Tibial artery (tissue), 4 donors: ENCODE results near the gene EXOSC7.

Experiments
- DNase-seq, 2 donors: peaks; one replicate each; pipeline ENCODE4 v3.0.0-alpha.2; 2019
- H3K27ac ChIP-seq, 2 donors: fragments of 200-600 bp; sonication (generic) in 1 of 2; 1 replicate in 1 of 2; 2 replicates in 1 of 2; pipeline ENCODE4 v1.5.1; 2018 to 2019; ENCODE audit warnings: mild to moderate bottlenecking in 1 of 2
- H3K27me3 ChIP-seq, 2 donors: fragments of 200-600 bp; sonication (generic) in 1 of 2; one replicate each; pipeline versions ENCODE4 v1.5.1 to v1.6.0; 2016 to 2019
- H3K36me3 ChIP-seq, 3 donors: fragments of 200-600 bp; sonication (generic) in 2 of 3; one replicate each; pipeline ENCODE4 v1.5.1; 2016 to 2019; ENCODE audit warnings: mild to moderate bottlenecking in 2 of 3
- H3K4me1 ChIP-seq, 4 donors: fragments of 200-600 bp; sonication (generic) in 2 of 4; 1 replicate in 3 of 4; 2 replicates in 1 of 4; pipeline ENCODE4 v1.5.1; 2016 to 2019
- H3K4me3 ChIP-seq, 2 donors: fragments of 200-600 bp; sonication (generic) in 1 of 2; 1 replicate in 1 of 2; 2 replicates in 1 of 2; pipeline ENCODE4 v1.5.1; 2018 to 2019; ENCODE audit warnings: mild to moderate bottlenecking in 2 of 2
- H3K9me3 ChIP-seq, 3 donors: fragments of 200-600 bp; sonication (generic) in 1 of 3; one replicate each; pipeline ENCODE4 v1.5.1; 2016 to 2019
- intact Hi-C: fragments of 100-400 bp; cut with DNase I; formaldehyde crosslinking; loops from one replicate; pipeline ENCODE4 v1.15.0; 2023; ENCODE audit warnings: low total_unique reads
- TF ChIP-seq, protein P1 (sequence below), 2 experiments: fragments of 200-600 bp in 1 of 2; fragments of 450-650 bp in 1 of 2; IDR thresholded peaks; one replicate each; pipeline ENCODE4 v1.5.1; 2017 to 2019; ENCODE audit warnings: antibody characterized with exemption in 2 of 2, mild to moderate bottlenecking in 1 of 2, moderate library complexity in 1 of 2

Gene EXOSC7

DNA sequence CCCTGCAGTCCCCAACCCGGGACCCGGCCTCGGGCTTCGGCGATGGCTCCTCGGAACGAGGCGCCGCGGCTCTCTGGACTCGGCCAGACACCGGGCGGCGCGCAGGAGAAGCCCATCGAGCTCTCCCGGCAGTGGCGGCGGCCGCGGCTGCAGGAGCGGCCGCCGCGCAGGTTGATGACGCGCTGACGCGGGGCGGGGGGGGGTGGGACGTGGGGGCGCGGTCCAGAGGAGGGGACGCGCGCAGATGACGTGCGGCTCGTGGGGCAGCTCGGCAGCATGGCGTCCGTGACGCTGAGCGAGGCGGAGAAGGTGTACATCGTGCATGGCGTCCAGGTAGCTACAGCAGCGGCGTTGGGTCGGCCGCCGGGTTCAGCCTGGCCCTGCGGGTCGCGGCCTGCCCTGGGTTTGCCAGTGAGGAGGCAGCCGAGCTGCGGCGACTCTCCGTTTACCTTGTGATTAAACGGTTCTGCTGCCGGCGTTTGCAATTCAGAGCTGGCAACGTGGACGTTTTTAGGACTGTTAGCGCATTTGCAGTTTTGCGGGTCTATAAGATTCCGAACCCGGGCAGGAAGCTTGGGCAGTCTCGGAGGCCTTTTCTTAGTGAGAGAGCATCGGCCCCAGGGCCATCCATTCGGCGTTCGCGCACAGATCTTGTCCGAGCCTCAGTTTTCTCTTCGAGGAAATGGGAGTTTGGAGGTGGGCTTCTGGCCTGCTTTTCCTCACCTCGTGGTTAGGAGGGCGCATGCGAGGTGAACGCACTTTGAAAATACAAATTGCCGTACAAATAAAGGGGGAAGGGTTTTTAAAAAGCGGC, at the start of gene EXOSC7, which contains the start of gene ZDHHC3:
Gene EXOSC7 (plus strand): TSS at position 243 of the 814 bp plus-strand sequence. CDS start 34 bp downstream, at position 277.
Gene ZDHHC3 (minus strand): TSS at position 173 of the 814 bp plus-strand sequence. CDS start 16,738 bp downstream, outside the sequence.
- Histone ChIP-seq H3K4me1 (peaks cover 0 to 43% (median 22%) of the 10 kb centered on the region in 4 donors), H3K27ac (peak within 1 kb of the TSS; percentile 83), H3K27me3 (no peaks in the 10 kb centered on the region), H3K9me3 (no peaks in the 10 kb centered on the region), H3K4me3 (peak within 1 kb of the TSS; percentile 72 to 84), H3K36me3 (no peaks in the 10 kb centered on the region)
- peak; percentile 81 to 90 for DNase-seq
- TF ChIP-seq, protein P1, sequence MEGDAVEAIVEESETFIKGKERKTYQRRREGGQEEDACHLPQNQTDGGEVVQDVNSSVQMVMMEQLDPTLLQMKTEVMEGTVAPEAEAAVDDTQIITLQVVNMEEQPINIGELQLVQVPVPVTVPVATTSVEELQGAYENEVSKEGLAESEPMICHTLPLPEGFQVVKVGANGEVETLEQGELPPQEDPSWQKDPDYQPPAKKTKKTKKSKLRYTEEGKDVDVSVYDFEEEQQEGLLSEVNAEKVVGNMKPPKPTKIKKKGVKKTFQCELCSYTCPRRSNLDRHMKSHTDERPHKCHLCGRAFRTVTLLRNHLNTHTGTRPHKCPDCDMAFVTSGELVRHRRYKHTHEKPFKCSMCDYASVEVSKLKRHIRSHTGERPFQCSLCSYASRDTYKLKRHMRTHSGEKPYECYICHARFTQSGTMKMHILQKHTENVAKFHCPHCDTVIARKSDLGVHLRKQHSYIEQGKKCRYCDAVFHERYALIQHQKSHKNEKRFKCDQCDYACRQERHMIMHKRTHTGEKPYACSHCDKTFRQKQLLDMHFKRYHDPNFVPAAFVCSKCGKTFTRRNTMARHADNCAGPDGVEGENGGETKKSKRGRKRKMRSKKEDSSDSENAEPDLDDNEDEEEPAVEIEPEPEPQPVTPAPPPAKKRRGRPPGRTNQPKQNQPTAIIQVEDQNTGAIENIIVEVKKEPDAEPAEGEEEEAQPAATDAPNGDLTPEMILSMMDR (IDR thresholded peaks at IDR 0.05): no peak
- intact Hi-C loops: loop anchor here (5.0 kb wide), 1 partner anchor 214 kb away; the partner anchor contains the start of genes KIAA1143 and KIF15

DNA sequence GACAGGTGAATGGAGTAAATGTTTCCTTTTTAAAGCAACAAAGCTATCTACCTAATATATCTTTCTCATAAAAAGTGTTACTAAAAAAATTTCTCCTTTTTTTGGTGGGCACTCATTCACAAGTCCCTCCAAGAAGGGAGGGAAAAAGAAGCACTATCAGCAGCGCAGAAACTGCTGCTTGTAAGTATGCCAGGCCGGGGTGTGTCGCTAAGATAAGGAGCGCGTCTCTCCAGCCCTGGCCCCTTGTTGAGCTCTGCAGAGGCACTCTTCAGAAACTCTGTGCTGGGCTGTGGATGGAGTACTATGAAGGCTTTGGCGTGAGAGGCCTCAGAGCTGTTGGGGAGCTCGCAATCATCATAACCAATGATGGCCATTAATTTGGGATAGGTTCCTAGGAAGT, 49.1 kb upstream of the EXOSC7 start:
- TF ChIP-seq, protein P1 (IDR thresholded peaks at IDR 0.05): no peak
- no peak for DNase-seq
- H3K27me3 ChIP-seq: no peaks in the 10 kb centered on the region
- no peaks in the 10 kb centered on the region for H3K4me1 ChIP-seq
- H3K9me3 ChIP-seq: no peaks in the 10 kb centered on the region
- no peak overlapping the region for H3K4me3 ChIP-seq
- intact Hi-C loops: no loop called here
- H3K27ac ChIP-seq: no peak overlapping the region
- H3K36me3 ChIP-seq: peaks cover 13 to 84% (median 66%) of the 10 kb centered on the region in 3 donors

DNA sequence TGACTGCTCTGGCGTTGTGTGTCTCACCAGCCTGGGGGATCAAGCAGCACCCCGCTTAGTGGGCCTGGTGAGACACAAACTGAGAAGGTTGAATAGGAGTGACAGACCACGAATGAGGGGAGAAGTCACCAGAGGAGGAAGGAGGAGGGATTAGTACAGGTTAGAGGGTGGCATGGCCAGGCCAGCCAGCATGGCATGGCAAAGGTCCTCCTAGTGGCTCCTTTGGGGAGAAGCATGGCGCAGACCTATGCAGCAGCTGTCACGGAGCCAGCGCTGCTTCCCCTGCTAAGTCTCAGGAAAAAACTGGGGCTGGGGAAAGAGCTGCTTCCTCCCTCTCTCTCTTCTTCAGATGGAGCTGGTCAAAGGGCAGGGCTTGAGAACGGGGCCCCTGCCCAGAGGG, 48.7 kb upstream of the EXOSC7 start:
- H3K36me3 ChIP-seq: peaks cover 13 to 84% (median 68%) of the 10 kb centered on the region in 3 donors
- TF ChIP-seq, protein P1 (IDR thresholded peaks at IDR 0.05): no peak
- no peak overlapping the region for H3K4me3 ChIP-seq
- no peaks in the 10 kb centered on the region for H3K9me3 ChIP-seq
- intact Hi-C loops: no loop called here
- no peak overlapping the region for H3K27ac ChIP-seq
- H3K4me1 ChIP-seq: no peaks in the 10 kb centered on the region
- H3K27me3 ChIP-seq: no peaks in the 10 kb centered on the region
- DNase-seq: no peak

DNA sequence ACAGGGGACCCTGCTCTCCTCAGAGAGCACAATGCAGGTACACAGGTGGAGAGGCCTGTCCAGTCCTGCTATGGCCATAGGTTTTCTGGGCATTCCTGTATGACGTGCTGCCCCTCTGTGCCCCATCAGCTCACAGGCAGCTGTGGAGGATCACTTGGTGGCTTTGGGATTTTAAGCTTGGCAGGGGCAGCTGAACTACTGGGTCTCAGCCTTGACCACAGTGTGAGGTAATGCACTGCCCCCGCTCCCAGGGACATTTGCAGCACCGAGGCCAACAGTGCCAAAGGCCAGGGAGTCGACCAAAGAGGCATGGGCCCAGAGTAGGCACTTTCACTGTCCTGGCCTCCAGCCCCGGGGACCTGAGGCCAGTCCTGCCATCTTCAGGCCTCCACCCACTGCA, 46.3 kb upstream of the EXOSC7 start:
- TF ChIP-seq, protein P1 (IDR thresholded peaks at IDR 0.05): no peak
- Histone ChIP-seq H3K4me3 (no peak overlapping the region), H3K36me3 (peaks cover 21 to 94% (median 82%) of the 10 kb centered on the region in 3 donors), H3K27me3 (no peaks in the 10 kb centered on the region), H3K9me3 (no peaks in the 10 kb centered on the region), H3K27ac (no peak overlapping the region), H3K4me1 (no peaks in the 10 kb centered on the region)
- intact Hi-C loops: no loop called here
- DNase-seq: no peak

DNA sequence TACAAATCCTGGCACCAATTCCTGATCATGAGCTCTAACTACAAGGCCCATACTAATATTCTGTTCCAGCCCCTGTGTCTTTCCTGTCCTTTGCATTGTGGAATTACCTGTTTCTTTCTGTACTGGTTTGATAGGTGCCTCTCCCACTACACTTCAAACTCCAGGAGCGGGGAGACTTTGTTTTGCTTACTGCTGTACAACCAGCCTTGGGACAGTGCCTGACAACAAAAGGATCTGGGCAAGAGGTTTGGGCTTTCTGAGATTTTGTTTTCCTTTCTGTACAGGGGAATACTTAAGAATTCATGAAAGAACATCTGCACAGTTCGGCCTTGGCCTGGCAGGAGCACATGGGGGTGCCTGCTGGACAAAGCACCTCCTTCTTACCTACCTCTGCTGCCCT, 45.1 kb upstream of the EXOSC7 start:
- H3K4me1 ChIP-seq: no peaks in the 10 kb centered on the region
- TF ChIP-seq, protein P1 (IDR thresholded peaks at IDR 0.05): no peak
- H3K9me3 ChIP-seq: no peaks in the 10 kb centered on the region
- no peak overlapping the region for H3K4me3 ChIP-seq
- no peak overlapping the region for H3K27ac ChIP-seq
- no peak for DNase-seq
- intact Hi-C loops: no loop called here
- peaks cover 21 to 83% (median 76%) of the 10 kb centered on the region in 3 donors for H3K36me3 ChIP-seq
- H3K27me3 ChIP-seq: no peaks in the 10 kb centered on the region
